ENCODE results near the gene PFKM.

The PFKM gene

DNA sequence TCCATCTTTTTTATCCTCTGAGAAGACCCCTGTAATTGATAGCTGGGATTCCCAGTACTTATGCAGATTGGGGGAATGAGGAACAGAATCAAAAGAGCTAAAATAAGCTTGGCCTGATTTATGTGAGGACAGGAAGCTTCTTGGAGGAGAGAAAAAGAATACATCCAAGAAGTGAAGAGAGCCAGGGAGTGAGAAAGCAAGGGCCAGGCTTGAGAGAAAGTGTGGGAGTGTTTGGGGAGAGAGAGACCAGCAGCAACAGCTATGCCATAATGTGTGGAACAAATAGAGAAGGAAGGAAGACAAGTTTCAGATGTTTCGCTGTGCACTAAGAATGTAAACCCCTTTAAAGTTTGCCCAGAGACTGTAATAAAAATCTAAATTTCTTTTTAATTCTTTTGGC lies 60.3 kb downstream of the PFKM start:
- DNase-seq (ENCODE audit: low read depth in 1 of 2, low spot score in 1 of 2) = no peak
- Histone ChIP-seq H3K27ac (replicated peaks) (no peak overlapping the region), H3K4me3 (replicated peaks; ENCODE audit: insufficient read depth, low read length) (no peak overlapping the region), H3K27me3 (ENCODE audit: insufficient read depth, poor library complexity, severe bottlenecking) (peaks cover 28% of the 10 kb centered on the region)
- TF ChIP-seq, protein P1, sequence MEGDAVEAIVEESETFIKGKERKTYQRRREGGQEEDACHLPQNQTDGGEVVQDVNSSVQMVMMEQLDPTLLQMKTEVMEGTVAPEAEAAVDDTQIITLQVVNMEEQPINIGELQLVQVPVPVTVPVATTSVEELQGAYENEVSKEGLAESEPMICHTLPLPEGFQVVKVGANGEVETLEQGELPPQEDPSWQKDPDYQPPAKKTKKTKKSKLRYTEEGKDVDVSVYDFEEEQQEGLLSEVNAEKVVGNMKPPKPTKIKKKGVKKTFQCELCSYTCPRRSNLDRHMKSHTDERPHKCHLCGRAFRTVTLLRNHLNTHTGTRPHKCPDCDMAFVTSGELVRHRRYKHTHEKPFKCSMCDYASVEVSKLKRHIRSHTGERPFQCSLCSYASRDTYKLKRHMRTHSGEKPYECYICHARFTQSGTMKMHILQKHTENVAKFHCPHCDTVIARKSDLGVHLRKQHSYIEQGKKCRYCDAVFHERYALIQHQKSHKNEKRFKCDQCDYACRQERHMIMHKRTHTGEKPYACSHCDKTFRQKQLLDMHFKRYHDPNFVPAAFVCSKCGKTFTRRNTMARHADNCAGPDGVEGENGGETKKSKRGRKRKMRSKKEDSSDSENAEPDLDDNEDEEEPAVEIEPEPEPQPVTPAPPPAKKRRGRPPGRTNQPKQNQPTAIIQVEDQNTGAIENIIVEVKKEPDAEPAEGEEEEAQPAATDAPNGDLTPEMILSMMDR (IDR thresholded peaks at IDR 0.05; ENCODE audit: insufficient read depth, low read length) = no peak
- no peak for TF ChIP-seq GABPA (IDR thresholded peaks at IDR 0.05; ENCODE audit: low read depth)
- TF ChIP-seq SPI1 (IDR thresholded peaks at IDR 0.05; ENCODE audit: borderline replicate concordance, low read depth) = no peak
- TF ChIP-seq, protein P2, sequence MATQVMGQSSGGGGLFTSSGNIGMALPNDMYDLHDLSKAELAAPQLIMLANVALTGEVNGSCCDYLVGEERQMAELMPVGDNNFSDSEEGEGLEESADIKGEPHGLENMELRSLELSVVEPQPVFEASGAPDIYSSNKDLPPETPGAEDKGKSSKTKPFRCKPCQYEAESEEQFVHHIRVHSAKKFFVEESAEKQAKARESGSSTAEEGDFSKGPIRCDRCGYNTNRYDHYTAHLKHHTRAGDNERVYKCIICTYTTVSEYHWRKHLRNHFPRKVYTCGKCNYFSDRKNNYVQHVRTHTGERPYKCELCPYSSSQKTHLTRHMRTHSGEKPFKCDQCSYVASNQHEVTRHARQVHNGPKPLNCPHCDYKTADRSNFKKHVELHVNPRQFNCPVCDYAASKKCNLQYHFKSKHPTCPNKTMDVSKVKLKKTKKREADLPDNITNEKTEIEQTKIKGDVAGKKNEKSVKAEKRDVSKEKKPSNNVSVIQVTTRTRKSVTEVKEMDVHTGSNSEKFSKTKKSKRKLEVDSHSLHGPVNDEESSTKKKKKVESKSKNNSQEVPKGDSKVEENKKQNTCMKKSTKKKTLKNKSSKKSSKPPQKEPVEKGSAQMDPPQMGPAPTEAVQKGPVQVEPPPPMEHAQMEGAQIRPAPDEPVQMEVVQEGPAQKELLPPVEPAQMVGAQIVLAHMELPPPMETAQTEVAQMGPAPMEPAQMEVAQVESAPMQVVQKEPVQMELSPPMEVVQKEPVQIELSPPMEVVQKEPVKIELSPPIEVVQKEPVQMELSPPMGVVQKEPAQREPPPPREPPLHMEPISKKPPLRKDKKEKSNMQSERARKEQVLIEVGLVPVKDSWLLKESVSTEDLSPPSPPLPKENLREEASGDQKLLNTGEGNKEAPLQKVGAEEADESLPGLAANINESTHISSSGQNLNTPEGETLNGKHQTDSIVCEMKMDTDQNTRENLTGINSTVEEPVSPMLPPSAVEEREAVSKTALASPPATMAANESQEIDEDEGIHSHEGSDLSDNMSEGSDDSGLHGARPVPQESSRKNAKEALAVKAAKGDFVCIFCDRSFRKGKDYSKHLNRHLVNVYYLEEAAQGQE (IDR thresholded peaks at IDR 0.05; ENCODE audit: insufficient replicate concordance, low read depth) = no peak
- TF ChIP-seq POLR2AphosphoS5 (IDR thresholded peaks at IDR 0.05; ENCODE audit: low read depth) = no peak

DNA sequence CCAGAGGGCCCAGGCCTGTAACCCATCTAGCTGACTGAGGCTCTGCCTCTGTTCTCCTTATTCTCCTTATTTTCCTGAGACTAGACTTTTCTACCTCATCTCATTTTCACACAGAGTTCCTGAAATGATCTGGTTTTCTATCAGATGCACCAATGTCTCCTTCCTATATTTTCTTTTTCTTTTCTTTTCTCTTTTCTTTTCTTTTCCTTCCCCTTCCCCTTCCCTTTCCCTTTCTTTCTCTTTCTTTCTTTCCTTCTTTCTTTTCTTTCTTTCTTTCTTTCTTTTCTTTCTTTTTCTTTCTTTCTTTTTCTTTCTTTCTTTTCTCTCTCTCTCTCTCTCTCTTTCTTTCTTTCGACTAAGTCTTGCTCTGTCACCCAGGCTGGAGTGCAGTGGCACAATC lies 61.3 kb downstream of the PFKM start:
- Histone ChIP-seq H3K27me3 (ENCODE audit: insufficient read depth, poor library complexity, severe bottlenecking) (peaks cover 38% of the 10 kb centered on the region), H3K4me3 (replicated peaks; ENCODE audit: insufficient read depth, low read length) (no peak overlapping the region), H3K27ac (replicated peaks) (no peak overlapping the region)
- TF ChIP-seq, protein P2 (IDR thresholded peaks at IDR 0.05; ENCODE audit: insufficient replicate concordance, low read depth) = no peak
- no peak for TF ChIP-seq GABPA (IDR thresholded peaks at IDR 0.05; ENCODE audit: low read depth)
- TF ChIP-seq, protein P1 (IDR thresholded peaks at IDR 0.05; ENCODE audit: insufficient read depth, low read length) = no peak
- TF ChIP-seq SPI1 (IDR thresholded peaks at IDR 0.05; ENCODE audit: borderline replicate concordance, low read depth) = no peak
- TF ChIP-seq POLR2AphosphoS5 (IDR thresholded peaks at IDR 0.05; ENCODE audit: low read depth) = no peak
- DNase-seq (ENCODE audit: low read depth in 1 of 2, low spot score in 1 of 2) = no peak

DNA sequence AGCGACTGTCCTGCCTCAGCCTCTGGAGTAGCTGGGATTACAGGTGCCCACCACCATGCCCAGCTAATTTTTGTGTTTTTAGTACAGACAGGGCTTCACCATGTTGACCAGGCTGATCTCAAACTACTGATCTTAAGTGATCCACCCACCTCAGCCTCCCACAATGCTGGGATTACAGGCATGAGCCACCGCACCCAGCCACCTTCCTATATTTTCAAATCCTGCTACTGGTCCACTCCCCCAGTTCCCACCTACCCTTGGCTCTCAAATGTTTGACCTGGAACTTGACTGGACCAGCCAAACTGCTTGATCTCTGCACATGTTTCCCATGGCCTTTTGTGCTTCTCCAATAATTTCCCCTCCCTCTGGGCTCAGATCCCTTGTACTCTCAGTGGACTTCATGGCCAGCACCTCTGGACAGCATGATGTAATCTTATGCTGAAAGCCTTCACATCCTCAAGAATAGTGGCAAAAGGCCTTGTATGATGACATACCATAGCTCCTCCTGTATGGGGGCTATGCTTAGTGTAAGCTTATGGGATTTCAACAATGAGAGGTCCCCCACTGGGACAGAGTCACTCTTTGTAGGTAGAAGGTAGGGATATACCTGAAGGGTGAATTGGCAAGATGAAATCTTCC lies 61.8 kb downstream of the PFKM start:
- no peak overlapping the region for H3K27ac ChIP-seq (replicated peaks)
- TF ChIP-seq SPI1 (IDR thresholded peaks at IDR 0.05; ENCODE audit: borderline replicate concordance, low read depth) (no peak), GABPA (IDR thresholded peaks at IDR 0.05; ENCODE audit: low read depth) (no peak), POLR2AphosphoS5 (IDR thresholded peaks at IDR 0.05; ENCODE audit: low read depth) (no peak)
- TF ChIP-seq, protein P1 (IDR thresholded peaks at IDR 0.05; ENCODE audit: insufficient read depth, low read length) = no peak
- TF ChIP-seq, protein P2 (IDR thresholded peaks at IDR 0.05; ENCODE audit: insufficient replicate concordance, low read depth) = no peak
- H3K27me3 ChIP-seq (ENCODE audit: insufficient read depth, poor library complexity, severe bottlenecking) = peaks cover 38% of the 10 kb centered on the region
- no peak overlapping the region for H3K4me3 ChIP-seq (replicated peaks; ENCODE audit: insufficient read depth, low read length)
- DNase-seq (ENCODE audit: low read depth in 1 of 2, low spot score in 1 of 2) = no peak
